Hepatocyte (in vitro differentiated cells): ENCODE measurements around the gene SOX13. TPM values are rescaled to one million over a fixed set of nuclear protein-coding genes. Genes with fewer than 3 reads are reported as not detected.

Source experiments
- DNase-seq: peaks from one replicate; pipeline ENCODE4 v3.0.0-alpha.2; 2016; ENCODE audit warnings: low spot score
- H2AFZ ChIP-seq: fragments of 200-600 bp; sonication (generic); 2 replicates; pipeline ENCODE4 v1.6.0; 2016; ENCODE audit warnings: antibody characterized with exemption, mild to moderate bottlenecking
- H3K27ac ChIP-seq: fragments of 200-600 bp; sonication (generic); 2 replicates; pipeline ENCODE4 v1.5.1; 2016; ENCODE audit warnings: mild to moderate bottlenecking
- H3K27me3 ChIP-seq: fragments of 200-600 bp; sonication (generic); 2 replicates; pipeline ENCODE4 v1.6.1; 2016
- H3K36me3 ChIP-seq: fragments of 200-600 bp; sonication (generic); replicated peaks from 2 replicates; pipeline ENCODE4 v1.5.1; 2016; ENCODE audit warnings: low read depth; ENCODE audit not compliant: insufficient read depth
- H3K4me1 ChIP-seq: fragments of 200-600 bp; sonication (generic); 2 replicates; pipeline ENCODE4 v1.5.1; 2016; ENCODE audit warnings: mild to moderate bottlenecking, moderate library complexity; ENCODE audit not compliant: insufficient read depth
- H3K4me2 ChIP-seq: fragments of 200-600 bp; sonication (generic); 2 replicates; pipeline ENCODE4 v1.6.0; 2016
- H3K4me3 ChIP-seq: fragments of 200-600 bp; sonication (generic); 2 replicates; pipeline ENCODE4 v1.5.1; 2016; ENCODE audit warnings: mild to moderate bottlenecking
- H3K79me2 ChIP-seq: fragments of 200-600 bp; sonication (generic); 2 replicates; pipeline ENCODE4 v1.6.0; 2017; ENCODE audit warnings: mild to moderate bottlenecking
- H3K9me2 ChIP-seq: fragments of 200-600 bp; sonication (generic); replicated peaks from 2 replicates; pipeline ENCODE4 v1.6.0; 2017; ENCODE audit warnings: mild to moderate bottlenecking; ENCODE audit not compliant: insufficient read depth
- H3K9me3 ChIP-seq: fragments of 200-600 bp; sonication (generic); 2 replicates; pipeline ENCODE4 v1.5.1; 2016; ENCODE audit warnings: low read depth, mild to moderate bottlenecking
- H4K20me1 ChIP-seq: fragments of 200-600 bp; sonication (generic); 2 replicates; pipeline ENCODE4 v1.6.0; 2016; ENCODE audit warnings: mild to moderate bottlenecking; ENCODE audit not compliant: insufficient read depth, poor library complexity, severe bottlenecking
- EZH2 ChIP-seq: fragments of 200-600 bp; sonication (generic); IDR thresholded peaks from 2 replicates; pipeline ENCODE4 v1.6.1; 2016; ENCODE audit warnings: antibody characterized with exemption, mild to moderate bottlenecking, borderline replicate concordance
- EZH2phosphoT487 ChIP-seq: fragments of 200-600 bp; sonication (generic); IDR thresholded peaks from one replicate; pipeline ENCODE4 v1.6.1; 2018; ENCODE audit warnings: antibody characterized with exemption, mild to moderate bottlenecking, low read depth, moderate library complexity; ENCODE audit not compliant: unreplicated experiment, severe bottlenecking
- WGBS: methylation state at CpG from one replicate; pipeline ENCODE4 v1.1.6; 2016; ENCODE audit warnings: low lambda C conversion rate; ENCODE audit errors: missing lambda C conversion rate; 5-methylcytosine and 5-hydroxymethylcytosine counted together
- polyA plus RNA-seq: library from polyadenylated mRNA; unstranded; fragments of >200 nt; fragmentation: Nextera tagmentation; extraction: Ambion mirVana; gene quantifications from 2 replicates; pipeline ENCODE4 v1.2.1, GENCODE V29; 2016
- total RNA-seq: library from RNA; depleted of rRNA; stranded (reverse); fragments of >200 nt; gene quantifications from 2 replicates; pipeline ENCODE4 v1.2.3, GENCODE V29; 2014
- TF ChIP-seq, protein P1 (sequence below): fragments of 200-600 bp; sonication (generic); IDR thresholded peaks from 2 replicates; pipeline ENCODE4 v1.5.1; 2016; ENCODE audit warnings: antibody characterized with exemption, mild to moderate bottlenecking; ENCODE audit not compliant: poor library complexity

The SOX13 gene
- total and polyA plus RNA-seq, 2 experiments from 2014 or later = 11.9 to 22.3 TPM

DNA sequence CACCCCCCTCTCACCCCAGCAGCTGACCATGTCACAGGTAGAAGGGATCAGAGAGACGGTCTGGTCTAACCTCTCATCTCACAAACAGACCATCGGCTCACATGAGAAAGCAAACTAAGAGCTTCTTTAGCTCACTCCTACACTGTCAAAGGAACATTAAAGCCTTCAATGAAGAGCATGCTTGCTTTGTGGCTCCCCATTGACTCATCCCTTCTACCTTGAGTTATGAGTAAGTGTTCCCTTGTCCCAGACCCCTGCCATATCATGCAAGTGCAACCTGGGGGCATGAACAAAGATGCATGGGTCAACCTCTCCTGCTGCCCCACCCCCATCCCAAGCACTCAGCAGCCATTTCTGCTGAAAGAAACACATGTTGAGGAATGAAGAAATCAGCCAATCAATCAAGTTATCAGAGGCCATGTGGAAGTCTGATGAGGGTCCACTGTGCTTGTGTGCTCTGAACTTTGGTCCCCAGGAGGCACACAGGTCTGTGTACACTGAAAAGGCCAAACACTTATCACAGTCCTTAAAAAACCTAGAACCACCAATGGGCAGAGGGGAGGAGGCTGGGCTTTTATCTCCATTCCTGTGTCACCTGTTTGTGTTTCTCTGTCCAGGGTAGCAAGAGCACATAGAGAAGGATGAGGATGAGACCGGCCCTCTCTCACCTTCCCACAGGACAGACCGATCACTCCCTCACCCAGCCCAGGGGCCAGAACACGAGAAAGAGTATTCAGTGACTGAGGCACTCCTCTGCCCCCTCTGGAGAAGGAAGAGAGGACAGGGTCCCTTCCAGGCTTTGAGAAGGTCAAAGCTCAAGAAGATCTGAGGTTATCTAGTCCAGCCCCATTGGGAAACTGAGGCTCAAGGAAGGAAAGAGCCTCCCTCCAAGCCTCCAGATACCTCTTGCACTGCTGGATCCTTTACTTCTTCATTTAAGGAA is 69.4 kb downstream of the SOX13 start:
- TF ChIP-seq, protein P1, sequence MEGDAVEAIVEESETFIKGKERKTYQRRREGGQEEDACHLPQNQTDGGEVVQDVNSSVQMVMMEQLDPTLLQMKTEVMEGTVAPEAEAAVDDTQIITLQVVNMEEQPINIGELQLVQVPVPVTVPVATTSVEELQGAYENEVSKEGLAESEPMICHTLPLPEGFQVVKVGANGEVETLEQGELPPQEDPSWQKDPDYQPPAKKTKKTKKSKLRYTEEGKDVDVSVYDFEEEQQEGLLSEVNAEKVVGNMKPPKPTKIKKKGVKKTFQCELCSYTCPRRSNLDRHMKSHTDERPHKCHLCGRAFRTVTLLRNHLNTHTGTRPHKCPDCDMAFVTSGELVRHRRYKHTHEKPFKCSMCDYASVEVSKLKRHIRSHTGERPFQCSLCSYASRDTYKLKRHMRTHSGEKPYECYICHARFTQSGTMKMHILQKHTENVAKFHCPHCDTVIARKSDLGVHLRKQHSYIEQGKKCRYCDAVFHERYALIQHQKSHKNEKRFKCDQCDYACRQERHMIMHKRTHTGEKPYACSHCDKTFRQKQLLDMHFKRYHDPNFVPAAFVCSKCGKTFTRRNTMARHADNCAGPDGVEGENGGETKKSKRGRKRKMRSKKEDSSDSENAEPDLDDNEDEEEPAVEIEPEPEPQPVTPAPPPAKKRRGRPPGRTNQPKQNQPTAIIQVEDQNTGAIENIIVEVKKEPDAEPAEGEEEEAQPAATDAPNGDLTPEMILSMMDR = no peak
- no peaks in the 10 kb centered on the region for H3K79me2 ChIP-seq
- no peak overlapping the region for H3K4me3 ChIP-seq
- 75% methylated on average over 5 of the region's 5 CpGs for WGBS
- H3K36me3 ChIP-seq = no peaks in the 10 kb centered on the region
- no peaks in the 10 kb centered on the region for H4K20me1 ChIP-seq
- no peak for DNase-seq
- no peak overlapping the region for H3K4me2 ChIP-seq
- H3K27ac ChIP-seq = no peak overlapping the region
- H2AFZ ChIP-seq = no peak overlapping the region
- no peaks in the 10 kb centered on the region for H3K4me1 ChIP-seq
- no peaks in the 10 kb centered on the region for H3K9me2 ChIP-seq
- no peaks in the 10 kb centered on the region for H3K9me3 ChIP-seq
- H3K27me3 ChIP-seq = no peaks in the 10 kb centered on the region

DNA sequence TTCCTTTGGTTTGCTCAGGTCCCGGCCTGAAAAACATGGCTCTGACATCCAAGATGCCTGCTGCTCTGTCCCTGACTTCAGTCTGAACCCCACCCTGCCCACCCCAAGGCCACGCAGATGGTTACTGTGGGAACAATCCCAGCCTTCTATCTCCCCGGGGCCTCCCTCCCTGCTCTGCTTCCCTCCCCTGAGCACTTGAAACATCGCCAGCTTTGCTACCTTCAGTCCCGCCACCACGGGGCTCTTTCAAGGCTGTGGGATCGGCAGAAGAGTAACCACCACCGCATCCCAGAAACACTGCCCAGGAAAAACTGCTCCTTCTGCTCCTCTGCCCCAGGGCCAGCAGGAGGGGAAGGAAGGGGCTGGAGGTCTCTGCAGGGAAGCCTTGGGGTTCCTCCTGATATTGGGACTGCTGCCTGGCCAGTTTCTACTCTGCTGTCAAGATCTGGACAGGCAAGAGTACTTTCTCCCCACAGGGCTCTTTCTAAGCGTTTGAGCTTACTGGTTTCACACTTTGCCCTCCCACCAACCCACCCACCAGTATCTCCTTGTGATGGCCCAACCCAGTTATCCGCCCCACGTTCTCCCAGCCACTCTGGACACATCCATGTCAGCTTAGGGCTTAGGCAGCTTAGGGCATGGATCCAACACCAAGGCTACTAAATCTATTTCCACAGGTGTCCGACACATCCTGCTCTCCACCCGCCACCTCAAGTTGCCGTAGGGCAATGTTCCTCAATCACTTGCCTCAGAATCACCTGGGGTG is 70.5 kb downstream of the SOX13 start:
- Histone ChIP-seq H3K27ac (no peak overlapping the region), H3K27me3 (no peaks in the 10 kb centered on the region), H3K4me1 (no peaks in the 10 kb centered on the region), H3K36me3 (no peaks in the 10 kb centered on the region), H3K4me3 (no peak overlapping the region), H3K4me2 (no peak overlapping the region), H3K9me3 (no peaks in the 10 kb centered on the region), H4K20me1 (no peaks in the 10 kb centered on the region), H3K79me2 (no peaks in the 10 kb centered on the region), H2AFZ (no peak overlapping the region), H3K9me2 (no peaks in the 10 kb centered on the region)
- TF ChIP-seq EZH2 = no peak
- TF ChIP-seq, protein P1 = no peak
- TF ChIP-seq EZH2phosphoT487 = no peak
- no peak for DNase-seq
- 83% methylated on average over 13 of the region's 14 CpGs for WGBS

DNA sequence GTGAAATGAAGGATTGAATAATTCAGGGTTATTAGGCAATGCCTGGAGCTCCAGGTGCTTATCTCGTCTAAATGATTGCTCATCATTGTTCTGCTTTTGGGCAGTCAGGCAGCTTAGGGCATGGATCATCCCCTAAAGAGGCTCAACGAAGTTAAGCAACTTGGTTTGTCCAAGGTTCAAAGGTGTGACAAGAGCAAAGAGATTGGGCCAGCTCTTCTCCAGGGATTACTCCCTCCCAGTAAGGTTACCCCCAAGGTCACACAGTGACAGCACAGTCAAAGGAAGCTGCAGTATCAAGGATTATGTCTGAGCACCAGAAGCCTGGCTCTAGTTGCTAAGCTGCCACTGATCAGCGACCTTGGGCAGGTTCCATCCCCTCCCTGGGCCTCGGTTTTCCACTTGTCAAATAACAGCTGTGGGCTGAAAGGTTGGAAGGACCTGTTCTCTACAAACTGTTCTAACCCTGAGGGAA is 72.2 kb downstream of the SOX13 start:
- WGBS = 64% methylated on average over 4 of the region's 4 CpGs
- Histone ChIP-seq H4K20me1 (no peaks in the 10 kb centered on the region), H3K4me2 (no peak overlapping the region), H3K4me1 (no peaks in the 10 kb centered on the region), H3K9me2 (no peaks in the 10 kb centered on the region), H3K36me3 (no peaks in the 10 kb centered on the region), H3K27ac (no peak overlapping the region), H3K79me2 (no peaks in the 10 kb centered on the region), H2AFZ (no peak overlapping the region), H3K4me3 (no peak overlapping the region), H3K27me3 (no peaks in the 10 kb centered on the region), H3K9me3 (no peaks in the 10 kb centered on the region)
- DNase-seq = no peak
- no peak for TF ChIP-seq EZH2phosphoT487
- no peak for TF ChIP-seq EZH2
- TF ChIP-seq, protein P1 = no peak
